ENCODE data around the gene SLC9A8.
"Not testable (repeated sequence)": the region's sequence is repeated elsewhere in the genome, so short reads cannot be mapped to it uniquely, and the experiment has no call there.

Gene SLC9A8, protein sequence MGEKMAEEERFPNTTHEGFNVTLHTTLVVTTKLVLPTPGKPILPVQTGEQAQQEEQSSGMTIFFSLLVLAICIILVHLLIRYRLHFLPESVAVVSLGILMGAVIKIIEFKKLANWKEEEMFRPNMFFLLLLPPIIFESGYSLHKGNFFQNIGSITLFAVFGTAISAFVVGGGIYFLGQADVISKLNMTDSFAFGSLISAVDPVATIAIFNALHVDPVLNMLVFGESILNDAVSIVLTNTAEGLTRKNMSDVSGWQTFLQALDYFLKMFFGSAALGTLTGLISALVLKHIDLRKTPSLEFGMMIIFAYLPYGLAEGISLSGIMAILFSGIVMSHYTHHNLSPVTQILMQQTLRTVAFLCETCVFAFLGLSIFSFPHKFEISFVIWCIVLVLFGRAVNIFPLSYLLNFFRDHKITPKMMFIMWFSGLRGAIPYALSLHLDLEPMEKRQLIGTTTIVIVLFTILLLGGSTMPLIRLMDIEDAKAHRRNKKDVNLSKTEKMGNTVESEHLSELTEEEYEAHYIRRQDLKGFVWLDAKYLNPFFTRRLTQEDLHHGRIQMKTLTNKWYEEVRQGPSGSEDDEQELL

DNA sequence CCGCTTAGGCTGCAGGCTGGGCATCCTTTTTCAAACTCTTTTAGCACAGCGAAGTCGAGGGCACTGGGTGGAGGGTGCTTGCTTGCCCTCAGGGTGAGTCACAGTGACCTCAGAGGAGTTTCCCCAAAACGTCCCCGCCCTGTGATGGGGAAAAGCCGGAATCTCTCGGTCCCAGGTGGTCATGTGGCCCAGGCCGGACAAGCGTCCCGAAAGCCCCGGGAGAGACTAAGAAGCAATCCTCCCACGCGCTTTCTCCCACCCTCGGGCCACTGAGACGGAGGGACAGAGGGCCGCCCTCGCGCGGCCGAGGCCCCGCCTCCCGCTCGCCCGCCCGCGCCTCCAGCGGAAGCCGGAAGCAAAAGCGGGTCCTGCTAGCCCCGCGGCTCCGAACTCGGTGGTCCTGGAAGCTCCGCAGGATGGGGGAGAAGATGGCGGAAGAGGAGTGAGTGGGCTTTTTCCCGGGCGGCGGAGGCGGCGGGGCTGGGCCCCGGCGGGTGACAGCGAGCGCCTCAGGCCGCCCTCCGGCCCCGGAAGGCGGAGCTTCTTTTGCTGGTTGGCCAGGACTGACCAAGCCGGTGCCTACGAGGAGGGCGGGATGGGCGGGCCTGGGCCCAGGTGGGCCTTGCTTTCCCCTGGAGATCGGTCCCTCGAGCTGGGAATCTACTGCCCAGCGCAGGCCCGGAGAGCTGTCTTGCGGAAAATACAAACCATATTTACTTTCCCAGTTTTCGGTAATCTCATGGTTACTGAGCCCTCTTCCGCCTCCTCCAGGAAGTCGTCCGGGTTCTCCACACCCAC is at the start of gene SLC9A8:
Gene SLC9A8 (plus strand): TSS at position 322 of the 798 bp plus-strand sequence. CDS start 95 bp downstream, at position 417.
- in situ Hi-C loops (cut with HindIII; ENCODE audit: low pct_unique_long_range_greater_than_20kb, low sequenced_read_pairs) = no loop called here
- TF ChIP-seq JUND (IDR thresholded peaks at IDR 0.05; ENCODE audit: low read depth) = no peak
- DNase-seq (ENCODE audit: low read depth in 1 of 2, low spot score in 1 of 2) = peak; percentile 75 to 97

DNA sequence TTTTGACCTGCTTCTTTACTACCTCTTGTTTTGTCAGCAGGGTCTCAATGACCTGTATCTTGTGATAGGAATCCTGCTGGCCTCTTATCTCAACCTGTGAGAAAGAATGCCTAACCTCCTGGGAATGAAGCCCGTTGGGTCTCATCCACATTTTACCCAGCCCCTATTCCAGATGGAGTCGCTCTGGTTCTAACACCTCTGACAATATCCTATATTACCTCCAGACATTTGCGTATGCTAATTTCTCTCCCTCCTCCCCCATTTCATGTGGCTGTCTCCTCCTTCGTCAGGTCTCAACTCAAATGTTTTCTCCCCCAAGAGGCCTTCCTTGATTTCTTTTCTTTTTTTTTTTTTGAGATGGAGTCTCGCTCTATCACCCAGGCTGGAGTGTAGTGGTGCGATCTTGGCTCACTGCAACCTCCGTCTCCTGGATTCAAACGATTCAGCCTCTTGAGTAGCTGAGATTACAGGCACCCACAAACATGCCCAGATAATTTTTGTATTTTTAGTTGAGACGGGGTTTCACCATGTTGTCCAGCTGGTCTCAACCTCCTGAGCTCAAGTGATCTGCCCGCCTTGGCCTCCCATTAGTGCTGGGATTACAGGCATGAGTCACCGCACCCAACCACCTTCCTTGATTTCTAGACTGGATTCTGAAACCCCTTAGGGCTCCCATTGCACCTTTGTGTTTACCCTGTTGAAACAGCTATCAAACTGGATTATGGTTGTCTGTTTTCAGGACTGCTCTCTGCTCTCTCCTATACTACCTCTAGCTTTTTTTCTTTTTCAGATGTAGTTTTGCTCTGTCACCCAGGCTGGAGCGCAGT is 49.5 kb upstream of the SLC9A8 start:
- in situ Hi-C loops (cut with HindIII; ENCODE audit: low pct_unique_long_range_greater_than_20kb, low sequenced_read_pairs) = no loop called here
- TF ChIP-seq JUND (IDR thresholded peaks at IDR 0.05; ENCODE audit: low read depth) = no peak
- DNase-seq (ENCODE audit: low read depth in 1 of 2, low spot score in 1 of 2) = peak in 1 of 2 experiments; percentile 41

DNA sequence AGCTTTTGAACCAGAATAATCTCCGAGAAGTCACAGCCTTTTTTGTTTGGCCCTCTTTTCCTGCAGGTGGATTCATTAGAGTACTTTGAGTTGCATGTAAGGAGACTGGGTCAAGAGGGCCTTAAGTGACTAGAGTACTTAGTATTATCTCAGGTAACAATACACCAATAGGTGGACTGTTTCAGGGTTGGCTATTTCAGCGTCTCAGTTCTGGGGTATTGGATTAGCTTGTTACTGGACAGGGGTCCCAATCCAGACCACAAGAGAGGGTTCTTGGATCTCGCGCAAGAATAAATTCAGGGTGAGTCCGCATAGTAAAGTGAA is 47.3 kb upstream of the SLC9A8 start:
- DNase-seq (ENCODE audit: low read depth in 1 of 2, low spot score in 1 of 2) = no peak
- TF ChIP-seq JUND (IDR thresholded peaks at IDR 0.05; ENCODE audit: low read depth) = no peak
- in situ Hi-C loops (cut with HindIII; ENCODE audit: low pct_unique_long_range_greater_than_20kb, low sequenced_read_pairs) = no loop called here

DNA sequence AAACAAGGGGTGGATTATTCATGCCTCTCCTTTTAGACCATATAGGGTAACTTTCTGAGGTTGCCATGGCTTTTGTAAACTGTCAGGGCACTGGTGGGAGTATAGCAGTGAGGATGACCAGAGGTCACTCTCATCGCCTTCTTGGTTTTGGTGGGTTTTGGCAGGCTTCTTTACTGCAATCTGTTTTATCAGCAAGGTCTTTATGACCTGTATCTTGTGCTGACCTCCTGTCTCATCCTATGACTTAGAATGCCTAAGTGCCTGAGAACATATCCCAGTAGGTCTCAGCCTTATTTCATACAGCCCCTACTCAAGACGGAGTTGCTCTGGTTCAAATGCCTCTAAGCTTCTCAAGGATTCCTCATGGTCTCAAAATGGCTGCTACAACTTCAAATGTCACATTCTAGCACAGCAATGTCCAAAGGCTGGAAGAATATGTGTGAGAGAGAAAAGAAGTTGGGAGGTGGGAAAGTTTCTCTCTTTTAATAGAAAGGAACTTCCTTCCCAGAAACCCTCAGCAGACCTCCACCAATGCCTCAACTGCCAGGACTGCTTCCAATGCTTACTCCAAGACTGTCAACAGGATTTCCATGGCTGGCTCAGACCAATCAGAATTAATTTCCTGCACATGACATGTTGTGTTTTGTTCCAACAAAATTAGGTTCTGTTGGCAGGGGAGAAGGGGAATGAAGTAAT is 46.6 kb upstream of the SLC9A8 start:
- TF ChIP-seq JUND (IDR thresholded peaks at IDR 0.05; ENCODE audit: low read depth) = no peak
- DNase-seq (ENCODE audit: low read depth in 1 of 2, low spot score in 1 of 2) = no peak
- in situ Hi-C loops (cut with HindIII; ENCODE audit: low pct_unique_long_range_greater_than_20kb, low sequenced_read_pairs) = no loop called here

DNA sequence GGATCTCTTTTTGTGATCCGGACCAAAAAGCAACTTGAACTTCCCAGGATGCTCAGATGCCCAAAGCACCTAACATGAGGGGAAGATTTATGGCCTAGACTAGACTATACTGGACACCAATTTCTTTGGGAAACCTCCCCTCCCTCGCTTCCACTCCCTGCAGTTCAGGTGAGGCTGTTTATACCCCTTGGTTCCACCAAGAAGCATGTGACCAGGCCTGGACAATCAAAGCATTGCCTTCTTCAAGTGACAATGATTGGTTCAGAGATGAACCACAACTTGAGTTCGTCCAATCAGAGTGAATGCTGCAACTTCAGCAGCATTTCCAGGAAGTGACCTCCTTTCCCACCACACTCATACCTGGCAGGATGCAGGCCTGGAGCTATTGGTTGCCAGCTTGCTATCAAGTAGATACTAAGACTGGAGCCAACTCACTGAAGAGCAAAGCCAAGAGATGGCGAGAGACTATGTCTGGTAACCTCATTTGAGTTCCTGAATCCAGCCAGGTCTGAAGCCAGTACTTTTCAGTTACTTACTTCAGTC is 45.6 kb upstream of the SLC9A8 start:
- no peak for TF ChIP-seq JUND (IDR thresholded peaks at IDR 0.05; ENCODE audit: low read depth)
- DNase-seq (ENCODE audit: low read depth in 1 of 2, low spot score in 1 of 2) = no peak
- in situ Hi-C loops (cut with HindIII; ENCODE audit: low pct_unique_long_range_greater_than_20kb, low sequenced_read_pairs) = no loop called here

DNA sequence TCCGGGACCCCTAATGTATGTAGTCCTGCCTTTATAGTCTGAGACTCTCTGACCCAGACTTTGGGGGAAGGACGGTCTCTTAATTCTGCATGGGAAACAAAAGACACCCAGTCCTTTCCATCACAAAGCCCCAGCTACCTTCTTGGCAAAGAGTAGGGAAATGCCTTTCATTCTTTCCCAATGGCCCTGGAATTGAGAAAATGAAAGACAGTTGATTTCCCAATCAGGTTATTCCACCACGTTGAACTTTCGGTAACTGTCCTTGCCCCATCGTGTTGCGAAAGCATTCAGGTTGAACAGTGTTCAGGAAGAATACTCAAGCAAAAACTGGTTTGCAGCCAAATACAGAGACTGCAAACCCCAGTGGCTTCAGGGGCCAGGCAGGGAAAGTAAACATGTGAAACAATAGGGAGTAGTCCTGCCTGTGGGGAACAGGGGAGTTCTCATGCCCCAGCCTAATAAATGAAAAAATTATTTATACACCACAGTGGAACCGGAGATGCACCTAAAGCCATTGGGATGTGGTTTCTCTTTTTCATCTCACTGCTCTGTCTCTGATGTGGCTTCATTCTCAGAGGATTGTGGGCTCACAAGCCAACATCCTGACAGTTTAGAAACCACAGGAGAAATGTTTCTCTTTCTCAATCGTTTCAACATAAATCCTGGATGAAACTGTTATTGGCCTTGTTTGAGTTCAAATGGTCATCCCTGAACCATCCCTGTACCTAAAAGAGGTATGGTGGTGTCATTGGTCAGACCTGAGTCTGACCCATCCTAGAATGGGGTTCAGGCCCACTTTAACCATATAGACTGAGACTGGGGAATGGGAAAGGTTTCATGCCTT is 44.2 kb upstream of the SLC9A8 start:
- no peak for TF ChIP-seq JUND (IDR thresholded peaks at IDR 0.05; ENCODE audit: low read depth)
- in situ Hi-C loops (cut with HindIII; ENCODE audit: low pct_unique_long_range_greater_than_20kb, low sequenced_read_pairs) = no loop called here
- DNase-seq (ENCODE audit: low read depth in 1 of 2, low spot score in 1 of 2) = peak; percentile 23 to 98

DNA sequence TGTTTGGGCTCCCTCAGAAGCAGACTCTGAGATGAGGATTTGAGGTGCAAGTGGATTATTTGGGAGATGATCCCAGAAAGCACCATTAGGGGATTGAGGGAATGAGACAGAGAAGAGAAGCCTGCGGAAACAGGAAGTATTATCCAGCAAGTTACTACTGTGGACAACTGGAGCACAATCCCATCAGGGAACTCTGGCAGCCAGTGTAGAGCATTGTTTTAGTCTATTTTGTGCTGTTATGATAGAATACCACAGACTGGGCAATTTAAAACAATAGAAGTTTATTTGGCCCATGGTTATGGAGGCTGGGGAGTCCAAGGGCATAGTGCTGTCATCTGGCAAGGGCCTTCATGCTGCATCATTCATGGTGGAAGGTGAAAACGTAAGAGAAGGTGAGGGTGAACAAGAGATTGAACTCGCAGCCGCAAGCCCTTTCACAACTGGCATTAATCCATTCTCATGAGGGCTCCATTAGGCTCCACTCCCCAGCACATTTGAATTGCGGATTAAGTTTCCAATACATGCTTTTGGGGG is 43.5 kb upstream of the SLC9A8 start:
- DNase-seq (ENCODE audit: low read depth in 1 of 2, low spot score in 1 of 2) = no peak
- no peak for TF ChIP-seq JUND (IDR thresholded peaks at IDR 0.05; ENCODE audit: low read depth)
- in situ Hi-C loops (cut with HindIII; ENCODE audit: low pct_unique_long_range_greater_than_20kb, low sequenced_read_pairs) = no loop called here

DNA sequence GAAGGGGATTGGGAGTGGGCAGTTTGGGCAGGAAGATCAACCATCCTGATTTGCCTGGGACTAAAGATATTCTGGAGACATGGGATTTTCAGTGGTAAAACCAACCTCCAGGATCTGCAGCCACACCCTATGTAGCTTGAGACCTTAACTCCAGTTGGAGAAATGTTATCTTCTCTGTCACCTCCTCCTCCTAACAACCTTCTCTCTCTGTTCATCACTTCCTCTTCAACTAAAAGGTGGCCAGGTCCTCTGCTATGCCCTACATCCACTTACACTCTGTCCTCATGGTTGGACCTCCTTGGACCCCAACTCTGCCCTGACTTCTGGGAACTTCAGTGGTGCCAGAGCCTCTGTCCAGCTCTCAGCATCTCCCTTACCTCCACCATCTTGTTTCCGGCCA is 42.0 kb upstream of the SLC9A8 start:
- DNase-seq (ENCODE audit: low read depth in 1 of 2, low spot score in 1 of 2) = no peak
- in situ Hi-C loops (cut with HindIII; ENCODE audit: low pct_unique_long_range_greater_than_20kb, low sequenced_read_pairs) = no loop called here
- no peak for TF ChIP-seq JUND (IDR thresholded peaks at IDR 0.05; ENCODE audit: low read depth)

DNA sequence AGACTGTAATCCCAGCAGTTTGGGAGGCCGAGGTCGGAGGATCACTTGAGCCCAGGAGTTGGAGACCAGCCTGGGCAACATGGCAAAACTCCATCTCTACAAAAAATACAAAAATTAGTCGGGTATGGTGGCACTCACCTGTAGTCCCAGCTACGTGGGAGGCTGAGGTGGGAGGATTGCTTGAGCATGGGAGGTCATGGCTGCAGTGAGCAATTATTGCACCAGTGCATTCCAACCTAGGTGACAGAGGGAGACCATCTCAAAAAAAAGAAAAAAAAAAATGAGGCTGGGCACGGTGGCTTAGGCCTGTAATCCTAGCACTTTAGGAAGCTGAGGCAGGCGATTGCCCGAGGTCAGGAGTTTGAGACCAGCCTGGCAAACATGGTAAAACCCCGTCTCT is 38.4 kb upstream of the SLC9A8 start:
- in situ Hi-C loops (cut with HindIII; ENCODE audit: low pct_unique_long_range_greater_than_20kb, low sequenced_read_pairs); DNase-seq (ENCODE audit: low read depth in 1 of 2, low spot score in 1 of 2): not testable (repeated sequence)

DNA sequence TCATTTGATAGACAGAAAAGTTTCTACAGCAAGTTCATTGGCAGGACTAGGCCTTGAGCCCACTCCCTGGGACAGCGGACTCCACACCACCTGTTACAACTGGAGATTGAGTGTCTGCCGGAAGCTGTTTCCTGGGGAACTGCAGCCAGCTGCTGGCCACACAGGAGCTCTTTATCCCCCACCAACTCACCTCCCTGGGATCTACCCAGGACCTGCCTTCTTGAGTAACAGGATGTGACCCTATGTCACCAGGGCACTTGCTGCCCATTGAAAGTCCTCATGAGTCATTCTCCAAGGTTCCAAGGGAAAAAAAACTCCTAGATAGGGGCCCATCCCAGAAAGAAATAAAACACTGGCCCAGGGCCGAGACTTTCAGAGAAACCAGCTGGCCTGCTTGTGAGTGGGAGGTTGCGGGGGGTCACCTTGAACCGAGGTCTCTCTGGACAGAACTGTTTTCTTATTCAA is 37.4 kb upstream of the SLC9A8 start:
- no peak for DNase-seq (ENCODE audit: low read depth in 1 of 2, low spot score in 1 of 2)
- in situ Hi-C loops (cut with HindIII; ENCODE audit: low pct_unique_long_range_greater_than_20kb, low sequenced_read_pairs) = no loop called here

More for the DNA sequence above, 37.4 kb upstream of the SLC9A8 start:
- TF ChIP-seq JUND (IDR thresholded peaks at IDR 0.05; ENCODE audit: low read depth) = no peak
